Osteocyte (in vitro differentiated cells): ENCODE measurements around the gene RNF133. TPM values are rescaled to one million over a fixed set of nuclear protein-coding genes. Genes with fewer than 3 reads are reported as not detected.

Experiments
- DNase-seq: peaks from one replicate; pipeline ENCODE4 v3.0.0; 2021; ENCODE audit warnings: mixed read lengths; ENCODE audit not compliant: unreplicated experiment; ENCODE audit errors: extremely low spot score
- H3K27ac Mint-ChIP-seq: one replicate; pipeline ENCODE4 v1.8.0; 2021; ENCODE audit warnings: mild to moderate bottlenecking, mixed read lengths; ENCODE audit not compliant: unreplicated experiment
- H3K27me3 Mint-ChIP-seq: one replicate; pipeline ENCODE4 v1.8.0; 2021; ENCODE audit warnings: mixed read lengths; ENCODE audit not compliant: unreplicated experiment
- H3K36me3 Mint-ChIP-seq: one replicate; pipeline ENCODE4 v1.8.0; 2021; ENCODE audit warnings: mixed read lengths; ENCODE audit not compliant: unreplicated experiment
- H3K4me1 Mint-ChIP-seq: one replicate; pipeline ENCODE4 v1.8.0; 2021; ENCODE audit warnings: mixed read lengths; ENCODE audit not compliant: unreplicated experiment
- H3K4me3 Mint-ChIP-seq: one replicate; pipeline ENCODE4 v1.8.0; 2021; ENCODE audit warnings: mild to moderate bottlenecking, moderate library complexity, mixed read lengths; ENCODE audit not compliant: unreplicated experiment
- H3K9me3 Mint-ChIP-seq: one replicate; pipeline ENCODE4 v1.8.0; 2021; ENCODE audit warnings: mixed read lengths; ENCODE audit not compliant: unreplicated experiment
- total RNA-seq: library from RNA; stranded (reverse); gene quantifications from 2 replicates; pipeline ENCODE4 v1.2.1, GENCODE V29; 2021
- TF ChIP-seq, protein P1 (sequence below): fragments of 200-600 bp; sonication (generic); IDR thresholded peaks from 2 replicates; pipeline ENCODE4 v1.5.0; 2021; ENCODE audit warnings: antibody characterized with exemption, mild to moderate bottlenecking, moderate library complexity

The RNF133 gene
- total RNA-seq, 1 donor from 2014 or later: not detected

DNA sequence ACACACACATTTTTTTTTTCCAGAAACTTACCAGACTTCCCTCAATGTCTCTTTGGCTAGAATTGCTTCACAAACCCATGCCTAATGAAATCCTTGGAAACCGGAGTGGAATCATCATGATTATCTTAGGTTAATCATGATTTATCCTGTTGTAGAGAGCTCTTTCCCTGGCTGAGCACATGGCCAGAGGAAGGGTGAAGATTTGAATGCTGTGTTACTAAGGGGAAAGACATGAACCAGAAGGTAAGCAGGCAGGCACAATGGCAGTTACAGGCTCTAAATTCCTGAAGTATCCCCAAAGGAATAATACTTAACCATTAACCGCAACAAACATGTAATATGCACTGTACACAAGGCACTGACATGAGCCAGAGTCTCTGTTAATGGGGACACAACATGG is 7.9 kb upstream of the RNF133 start:
- H3K27me3 Mint-ChIP-seq: no peaks in the 10 kb centered on the region
- TF ChIP-seq, protein P1, sequence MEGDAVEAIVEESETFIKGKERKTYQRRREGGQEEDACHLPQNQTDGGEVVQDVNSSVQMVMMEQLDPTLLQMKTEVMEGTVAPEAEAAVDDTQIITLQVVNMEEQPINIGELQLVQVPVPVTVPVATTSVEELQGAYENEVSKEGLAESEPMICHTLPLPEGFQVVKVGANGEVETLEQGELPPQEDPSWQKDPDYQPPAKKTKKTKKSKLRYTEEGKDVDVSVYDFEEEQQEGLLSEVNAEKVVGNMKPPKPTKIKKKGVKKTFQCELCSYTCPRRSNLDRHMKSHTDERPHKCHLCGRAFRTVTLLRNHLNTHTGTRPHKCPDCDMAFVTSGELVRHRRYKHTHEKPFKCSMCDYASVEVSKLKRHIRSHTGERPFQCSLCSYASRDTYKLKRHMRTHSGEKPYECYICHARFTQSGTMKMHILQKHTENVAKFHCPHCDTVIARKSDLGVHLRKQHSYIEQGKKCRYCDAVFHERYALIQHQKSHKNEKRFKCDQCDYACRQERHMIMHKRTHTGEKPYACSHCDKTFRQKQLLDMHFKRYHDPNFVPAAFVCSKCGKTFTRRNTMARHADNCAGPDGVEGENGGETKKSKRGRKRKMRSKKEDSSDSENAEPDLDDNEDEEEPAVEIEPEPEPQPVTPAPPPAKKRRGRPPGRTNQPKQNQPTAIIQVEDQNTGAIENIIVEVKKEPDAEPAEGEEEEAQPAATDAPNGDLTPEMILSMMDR: no peak

DNA sequence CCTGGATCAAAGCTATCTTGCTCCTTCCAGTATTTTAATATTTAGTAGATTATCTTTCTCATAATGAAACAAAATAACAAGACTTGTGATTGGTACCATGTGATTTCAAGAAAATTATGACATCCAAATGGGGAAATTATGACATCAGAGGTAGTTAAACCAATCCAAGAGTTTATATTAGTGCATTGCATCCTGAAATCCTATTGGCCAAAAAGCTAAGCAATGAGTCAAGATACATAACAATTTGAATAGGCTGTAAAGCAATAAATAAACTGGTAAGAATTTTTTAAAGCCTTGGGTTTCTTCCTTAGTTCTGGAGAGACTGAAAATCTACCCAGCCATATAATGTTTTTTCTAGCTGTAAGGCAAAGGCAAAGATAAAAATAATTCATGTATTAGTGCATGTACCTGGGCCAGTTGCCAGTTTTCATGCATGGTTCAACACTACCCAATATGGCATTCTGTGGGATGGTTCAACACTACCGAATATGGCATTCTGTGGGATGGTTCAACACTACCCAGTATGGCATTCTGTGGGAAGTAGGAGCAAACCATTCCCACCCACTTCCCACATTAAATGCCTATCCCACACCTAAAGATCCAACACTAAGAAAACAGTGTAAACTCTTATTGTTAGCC is 4.1 kb upstream of the RNF133 start, which contains the start of gene RNF148:
Gene RNF148, minus strand, starts transcription at position 51 of the 639 bp plus-strand sequence. CDS start 172 bp downstream, outside the sequence.
- no peak within 1 kb of the TSS for H3K27ac Mint-ChIP-seq
- H3K9me3 Mint-ChIP-seq: peaks cover 6% of the 10 kb centered on the region
- no peak for DNase-seq
- no peaks in the 10 kb centered on the region for H3K36me3 Mint-ChIP-seq
- no peaks in the 10 kb centered on the region for H3K27me3 Mint-ChIP-seq
- TF ChIP-seq, protein P1: no peak
- no peak within 1 kb of the TSS for H3K4me3 Mint-ChIP-seq
- no peaks in the 10 kb centered on the region for H3K4me1 Mint-ChIP-seq

More for the DNA sequence above, 7.9 kb upstream of the RNF133 start:
- H3K4me1 Mint-ChIP-seq: no peaks in the 10 kb centered on the region
- H3K4me3 Mint-ChIP-seq: no peak overlapping the region
- no peaks in the 10 kb centered on the region for H3K36me3 Mint-ChIP-seq
- H3K9me3 Mint-ChIP-seq: peaks cover 6% of the 10 kb centered on the region
- DNase-seq: no peak
- H3K27ac Mint-ChIP-seq: no peak overlapping the region

DNA sequence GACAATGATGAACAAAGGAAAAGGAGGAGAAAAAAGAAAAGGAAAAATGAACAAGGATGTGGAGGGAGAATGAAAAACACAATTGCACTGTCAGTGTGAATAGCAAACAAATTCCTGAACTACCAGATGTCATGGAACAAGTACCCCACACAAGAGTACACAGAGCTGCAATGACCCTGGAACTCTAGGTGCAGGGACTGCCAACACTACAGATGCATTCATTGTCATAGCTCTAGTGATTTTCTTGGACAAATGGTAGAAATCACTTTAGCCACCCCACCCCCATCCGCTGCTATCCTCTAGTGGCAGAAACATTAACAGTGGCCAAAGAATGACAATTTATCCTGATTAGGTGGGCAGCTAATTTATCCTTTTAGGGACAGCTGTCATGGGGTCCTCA is 3.1 kb downstream of the RNF133 start:
- TF ChIP-seq, protein P1: no peak
- DNase-seq: no peak
- Mint-ChIP-seq H3K36me3 (no peaks in the 10 kb centered on the region), H3K27ac (no peak overlapping the region), H3K27me3 (no peaks in the 10 kb centered on the region), H3K4me3 (no peak overlapping the region), H3K9me3 (peaks cover 9% of the 10 kb centered on the region), H3K4me1 (no peaks in the 10 kb centered on the region)

DNA sequence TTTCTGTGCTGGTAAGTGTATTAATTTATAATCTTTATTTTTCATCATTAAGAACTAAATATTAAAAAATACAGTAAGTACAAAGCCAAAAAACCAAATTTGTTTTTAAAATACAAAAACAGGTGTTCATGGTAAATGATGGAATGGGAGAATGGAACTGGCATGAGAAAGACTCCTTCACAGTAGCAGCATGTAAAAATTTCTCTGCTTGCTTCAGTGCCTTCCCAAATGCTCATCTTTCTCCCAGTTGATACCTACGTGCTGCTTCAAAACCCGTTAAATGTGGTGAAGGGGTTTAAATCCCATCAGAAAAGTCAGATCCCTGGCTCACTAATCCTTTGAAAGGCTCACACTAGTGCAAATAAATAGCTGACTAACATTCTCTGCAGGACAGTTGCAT is 4.2 kb downstream of the RNF133 start:
- Mint-ChIP-seq H3K27me3 (no peaks in the 10 kb centered on the region), H3K4me1 (no peaks in the 10 kb centered on the region), H3K4me3 (no peak overlapping the region), H3K36me3 (no peaks in the 10 kb centered on the region), H3K27ac (no peak overlapping the region), H3K9me3 (peaks cover 14% of the 10 kb centered on the region)
- TF ChIP-seq, protein P1: no peak
- DNase-seq: no peak

DNA sequence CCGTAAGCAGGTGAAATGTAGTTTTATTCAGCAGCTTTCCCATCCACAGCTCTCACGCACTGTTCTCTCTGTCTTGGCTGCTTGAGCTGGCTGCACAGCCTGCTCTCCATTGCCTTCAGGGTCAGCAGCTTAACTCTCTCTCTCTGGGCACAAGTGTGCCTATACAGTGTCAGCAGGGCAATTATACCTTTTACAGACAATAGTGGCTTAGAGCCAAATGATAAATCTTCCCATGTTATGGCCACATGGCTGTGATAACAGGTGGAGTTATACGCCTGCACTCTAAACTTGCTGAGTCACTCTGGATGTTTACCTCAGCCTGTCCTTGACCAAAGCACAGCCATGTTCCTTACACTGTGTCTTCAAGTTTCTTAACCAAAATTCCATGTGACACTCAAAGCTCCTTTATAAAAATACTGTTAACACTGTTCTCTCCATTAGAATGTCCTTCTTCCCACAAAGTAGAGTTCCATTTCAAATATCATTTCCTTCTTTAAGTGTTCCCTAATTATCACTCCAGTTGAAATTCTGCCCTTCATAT is 6.1 kb downstream of the RNF133 start:
- TF ChIP-seq, protein P1: no peak
- H3K4me3 Mint-ChIP-seq: no peak overlapping the region
- H3K4me1 Mint-ChIP-seq: no peaks in the 10 kb centered on the region
- peaks cover 14% of the 10 kb centered on the region for H3K9me3 Mint-ChIP-seq
- no peaks in the 10 kb centered on the region for H3K27me3 Mint-ChIP-seq
- no peak for DNase-seq
- no peaks in the 10 kb centered on the region for H3K36me3 Mint-ChIP-seq
- no peak overlapping the region for H3K27ac Mint-ChIP-seq
